SK-MEL-5 (cell line): ENCODE measurements around the gene MGRN1. TPM values are rescaled to one million over a fixed set of nuclear protein-coding genes. Genes with fewer than 3 reads are reported as not detected.

Experiments
- DNase-seq: peaks from one replicate; pipeline ENCODE4 v3.0.0-alpha.2; 2016; ENCODE audit warnings: low read depth, low spot score
- in situ Hi-C: cut with HindIII; loops from 2 replicates; pipeline ENCODE4 v1.10.0; 2016; ENCODE audit warnings: low sequenced_read_pairs, high pct_unique_total_duplicates, low pct_unique_long_range_greater_than_20kb
- total RNA-seq: library from RNA; depleted of rRNA; stranded (reverse); fragments of >200 nt; shearing (Covaris generic); gene quantifications from 2 replicates; pipeline ENCODE4 v1.2.3, GENCODE V29; 2014

MGRN1 gene
- total RNA-seq, 1 experiment from 2014 or later = 11.3 TPM

GRCh38 chr16:4656695-4657686, 32.4 kb downstream of the MGRN1 start:
- DNase-seq = no peak
- in situ Hi-C loops = no loop called here

GRCh38 chr16:4659363-4660353, 35.0 kb downstream of the MGRN1 start:
- no peak for DNase-seq
- in situ Hi-C loops = no loop called here

- DNase-seq = no peak
- in situ Hi-C loops = no loop called here
Observed at GRCh38 chr16:4660454-4661007, 35.9 kb downstream of the MGRN1 start.

- in situ Hi-C loops = no loop called here
- no peak for DNase-seq
Observed at GRCh38 chr16:4661661-4662060, 37.0 kb downstream of the MGRN1 start.

GRCh38 chr16:4663465-4663776, 38.8 kb downstream of the MGRN1 start:
- DNase-seq = no peak
- in situ Hi-C loops = no loop called here

GRCh38 chr16:4663777-4664465, 39.3 kb downstream of the MGRN1 start:
- in situ Hi-C loops = no loop called here
- peak; percentile 58 for DNase-seq

GRCh38 chr16:4664538-4665418, 40.2 kb downstream of the MGRN1 start:
- no peak for DNase-seq
- in situ Hi-C loops = no loop called here

GRCh38 chr16:4666537-4667202, 42.0 kb downstream of the MGRN1 start:
- in situ Hi-C loops = no loop called here
- DNase-seq = no peak

GRCh38 chr16:4667203-4667963, 42.8 kb downstream of the MGRN1 start:
- in situ Hi-C loops = no loop called here
- DNase-seq = no peak

- no peak for DNase-seq
- in situ Hi-C loops = no loop called here
Observed at GRCh38 chr16:4668313-4668960, 43.8 kb downstream of the MGRN1 start.

GRCh38 chr16:4673387-4674046, 48.9 kb downstream of the MGRN1 start:
- DNase-seq = no peak
- in situ Hi-C loops = no loop called here

- in situ Hi-C loops = no loop called here
- no peak for DNase-seq
Observed at GRCh38 chr16:4674926-4675530, 50.4 kb downstream of the MGRN1 start.

- DNase-seq = no peak
Observed at GRCh38 chr16:4675864-4676786, 51.5 kb downstream of the MGRN1 start.

More at GRCh38 chr16:4675864-4676786, 51.5 kb downstream of the MGRN1 start:
- in situ Hi-C loops = no loop called here
